GM18517 (cell line): ENCODE data around the gene CNDP2.

Experiments
- ATAC-seq: cut with Tn5 transposase; IDR thresholded peaks from one replicate; pipeline ENCODE4 v1.9.1; 2021; ENCODE audit warnings: mild to moderate bottlenecking, moderate library complexity; ENCODE audit not compliant: unreplicated experiment

Gene CNDP2

DNA sequence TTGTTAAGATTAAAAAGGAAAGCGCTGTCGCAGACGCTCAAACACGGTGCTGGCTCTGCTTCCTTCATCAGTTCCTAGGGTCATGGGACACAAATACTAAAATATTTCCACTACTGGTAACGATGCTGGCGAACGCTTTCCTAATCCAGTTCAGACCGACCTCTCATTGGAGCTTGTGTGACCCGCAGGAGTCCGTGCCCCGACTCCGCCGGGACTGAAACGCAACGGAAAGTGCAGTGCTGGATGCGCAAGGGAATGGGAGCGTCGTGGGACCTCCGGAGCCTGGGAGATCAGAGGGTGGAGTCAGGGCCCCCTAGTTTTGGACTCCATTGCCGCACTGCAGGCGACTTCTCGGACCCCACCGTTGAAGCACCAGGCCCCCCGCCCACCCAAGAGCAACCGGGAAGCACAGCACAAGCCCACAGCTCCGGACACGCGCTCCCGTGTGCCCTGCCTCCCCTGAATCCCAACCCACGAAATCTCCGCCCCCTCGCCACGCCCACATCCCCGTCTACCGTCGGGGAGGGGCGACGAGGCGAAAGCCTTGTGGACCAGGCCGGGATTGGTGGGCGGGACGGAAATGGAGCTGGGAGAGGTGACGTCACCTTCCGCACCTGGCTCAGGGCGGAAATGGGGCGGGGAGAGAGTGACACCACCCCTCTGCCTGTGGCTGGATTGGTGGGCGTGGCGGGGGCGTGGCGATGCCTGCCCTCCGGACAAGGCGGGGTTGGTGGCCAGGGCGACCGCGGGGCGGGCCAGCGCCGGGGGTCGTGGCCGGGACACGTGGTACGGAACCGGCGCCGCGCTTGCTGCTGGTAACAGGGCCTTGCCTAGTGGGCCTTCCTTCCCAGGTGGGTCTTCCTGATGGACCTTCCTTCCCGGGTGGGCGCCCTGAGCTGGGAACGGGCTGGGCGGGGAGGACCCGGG, at the start of gene CNDP2:
Gene CNDP2, plus strand, starts transcription at position 783 of the 927 bp plus-strand sequence. CDS start 3,611 bp downstream, outside the sequence.
- peak; percentile 62 for ATAC-seq

DNA sequence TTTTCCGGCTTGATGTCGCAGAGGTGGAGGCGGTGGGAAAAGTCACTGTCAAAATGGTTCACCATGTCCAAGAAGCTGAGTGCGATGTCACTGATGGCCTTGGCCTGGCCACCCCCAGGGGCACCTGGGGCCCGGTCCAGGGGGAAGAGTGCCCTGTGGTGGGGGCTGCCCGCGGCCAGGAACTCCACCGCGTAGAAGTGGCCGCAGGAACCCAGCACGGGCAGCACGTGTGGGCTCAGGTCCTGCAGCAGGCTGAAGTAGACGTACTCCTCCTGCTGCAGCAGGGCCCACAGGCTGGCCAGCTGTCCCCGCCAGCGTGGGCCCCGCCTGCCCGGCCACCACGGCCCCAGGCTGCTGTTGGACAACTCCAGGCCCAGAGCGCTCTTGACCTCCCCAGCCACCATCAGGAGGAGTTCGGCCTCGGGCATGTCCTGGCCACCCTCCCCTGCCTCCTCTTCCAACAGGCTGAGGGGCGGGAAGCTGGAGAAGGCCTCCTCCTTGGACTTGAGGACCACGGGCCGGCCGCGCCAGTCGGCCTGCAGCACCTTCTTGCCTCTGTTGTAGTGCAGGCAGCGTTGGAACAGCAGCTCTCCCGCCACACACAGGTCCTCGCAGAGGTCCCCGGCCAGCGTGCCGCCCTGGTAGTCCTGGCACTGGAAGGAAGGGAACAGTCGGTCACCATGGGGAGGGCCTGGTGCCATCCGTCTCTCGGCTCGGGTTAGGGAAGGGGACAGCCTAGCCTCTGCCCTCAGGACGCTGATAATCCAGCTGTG, 49.3 kb upstream of the CNDP2 start:
- no peak for ATAC-seq

DNA sequence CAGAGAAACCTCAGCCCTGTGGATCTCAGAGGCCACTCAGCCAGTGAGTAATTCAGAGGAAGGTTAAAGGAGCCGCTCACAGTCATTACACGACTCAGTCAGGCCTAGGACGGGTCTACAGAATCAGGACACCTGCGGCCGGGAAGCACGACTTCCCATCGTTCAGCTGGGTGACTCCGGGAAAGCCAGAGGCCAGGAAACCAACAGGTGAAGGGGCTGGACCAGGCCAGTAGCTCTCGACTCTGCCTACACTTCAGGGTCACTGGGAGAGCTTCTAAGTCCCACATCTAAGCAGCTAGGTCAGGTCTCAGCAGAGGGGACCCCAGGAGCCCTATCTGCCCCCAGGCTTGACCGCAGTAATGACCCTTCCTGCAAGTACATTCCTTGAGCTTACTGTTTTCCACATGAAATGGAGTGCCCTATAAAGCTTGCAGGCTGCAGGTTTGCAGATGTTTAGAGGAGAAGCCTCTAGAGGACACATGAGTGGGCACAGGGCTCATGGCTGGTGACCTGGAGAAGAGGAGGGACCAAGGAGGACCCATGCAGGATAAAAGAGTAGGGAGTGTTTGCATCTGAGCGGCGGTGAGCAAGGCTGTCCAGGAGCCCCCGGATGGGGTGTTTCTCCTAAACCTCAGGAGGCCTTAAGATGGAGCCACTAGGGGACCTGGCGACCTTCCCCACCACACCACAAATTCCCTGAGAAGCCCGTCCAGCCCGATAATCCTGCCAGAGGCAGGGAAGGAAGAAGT, 48.6 kb upstream of the CNDP2 start:
- ATAC-seq = no peak

DNA sequence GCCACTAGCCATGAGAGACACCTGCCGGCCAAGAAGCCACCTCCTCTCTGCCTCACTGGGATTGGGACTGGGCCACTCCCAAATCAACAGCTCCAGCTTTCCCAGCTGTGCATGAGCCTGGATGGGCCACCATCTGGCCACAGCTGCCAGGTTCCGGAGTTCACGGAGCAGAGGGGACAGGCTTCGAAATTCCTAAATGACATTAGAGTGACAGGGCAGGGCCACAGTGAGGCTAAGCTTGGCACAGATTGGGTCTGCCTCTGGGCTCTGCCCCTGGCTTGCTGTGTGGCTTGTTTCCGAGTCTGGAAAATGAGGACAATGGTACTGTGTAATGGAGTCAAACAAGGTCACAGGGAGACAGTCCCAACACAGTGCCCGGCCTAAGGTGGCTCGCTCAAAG, 45.5 kb upstream of the CNDP2 start:
- ATAC-seq = no peak

- no peak for ATAC-seq
Observed at GRCh38 chr18:74451148-74451547, 45.0 kb upstream of the CNDP2 start.

- ATAC-seq = no peak
Observed at GRCh38 chr18:74453016-74453566, 43.1 kb upstream of the CNDP2 start.

DNA sequence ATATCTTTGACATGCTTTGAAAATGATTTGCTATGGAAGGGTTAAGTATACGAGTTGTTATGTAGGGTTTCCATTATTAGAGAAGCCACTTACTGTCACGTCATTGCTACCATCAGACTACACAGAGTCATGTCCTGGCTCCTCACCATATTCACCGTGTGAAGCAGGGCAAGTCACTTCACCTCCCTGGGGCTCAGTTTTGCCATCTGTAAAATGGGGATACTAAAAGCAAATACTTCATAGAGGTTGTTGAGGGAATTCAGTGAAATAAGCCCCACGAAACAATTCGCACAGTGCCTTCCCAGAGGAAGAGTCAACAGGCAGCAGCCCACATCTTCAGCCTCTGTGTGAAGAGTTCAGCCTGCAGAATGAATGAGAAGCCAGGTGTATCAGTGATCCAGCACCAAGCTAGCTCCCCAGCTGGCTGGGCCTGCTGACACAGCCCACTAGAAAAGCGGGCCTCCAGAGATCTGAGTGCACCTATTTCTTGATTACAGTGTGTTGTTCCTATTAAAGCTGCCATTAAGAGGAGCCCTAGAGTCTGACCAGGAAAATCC, 42.4 kb upstream of the CNDP2 start:
- ATAC-seq = no peak

GRCh38 chr18:74454279-74454751, 41.8 kb upstream of the CNDP2 start:
- no peak for ATAC-seq

DNA sequence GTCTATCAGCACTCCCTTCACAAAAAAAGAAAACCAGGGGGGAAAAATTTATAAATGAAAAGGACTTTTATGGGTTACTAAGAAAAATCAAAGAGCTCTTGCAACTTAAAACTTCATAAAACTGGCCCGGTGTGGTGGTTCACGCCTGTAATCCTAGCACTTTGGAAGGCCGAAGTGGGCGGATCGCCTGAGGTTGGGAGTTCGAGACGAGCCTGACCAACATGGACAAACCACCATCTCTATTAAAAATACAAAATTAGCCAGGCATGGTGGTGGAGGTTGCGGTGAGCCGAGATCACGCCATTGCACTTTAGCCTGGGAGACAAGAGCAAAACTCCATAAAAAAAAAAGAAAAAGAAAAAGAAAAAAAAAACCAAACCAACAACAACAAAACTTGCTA, 40.8 kb upstream of the CNDP2 start:
- no peak for ATAC-seq

- no peak for ATAC-seq
Observed at GRCh38 chr18:74456017-74456348, 40.2 kb upstream of the CNDP2 start.

DNA sequence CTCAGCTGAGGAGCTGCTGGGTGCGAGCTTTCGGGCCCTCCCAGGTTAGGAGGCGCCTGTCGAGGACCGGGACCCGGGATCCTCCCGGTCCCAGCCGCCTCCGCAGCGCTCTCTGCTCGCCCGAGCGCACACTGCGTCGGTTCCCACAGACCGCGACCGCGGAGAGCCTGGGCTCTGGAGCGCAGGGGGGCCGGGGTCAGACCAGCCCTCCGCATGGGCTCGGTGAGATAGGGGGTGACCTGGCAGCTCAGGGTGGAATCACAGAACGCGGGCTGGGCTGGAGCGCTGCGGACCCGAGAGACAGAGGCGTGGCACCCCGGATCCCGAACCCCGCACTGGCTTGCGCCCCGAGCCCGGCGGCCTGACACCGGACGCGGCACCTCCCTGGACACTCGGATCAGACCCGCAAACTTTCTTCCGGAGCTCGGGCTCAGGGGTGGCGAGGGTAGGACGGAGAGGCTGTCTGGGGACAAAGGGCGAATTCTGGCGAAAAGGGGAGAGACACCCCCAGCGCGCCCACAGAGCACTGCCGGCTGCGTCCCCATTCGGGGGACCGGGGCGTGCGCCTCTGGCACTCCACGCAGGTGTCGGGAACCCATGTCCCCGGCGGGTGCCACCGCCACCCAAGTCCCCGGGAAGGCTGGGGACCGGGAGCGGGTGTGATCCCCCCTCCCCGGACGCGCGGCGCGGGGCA, 39.7 kb upstream of the CNDP2 start:
- no peak for ATAC-seq

- no peak for ATAC-seq
Observed at GRCh38 chr18:74457043-74457724, 39.0 kb upstream of the CNDP2 start, which contains the start of gene DIPK1C. Gene DIPK1C, minus strand, starts transcription at chr18:74457308. Its CDS starts 49 bp downstream, at chr18:74457259.

DNA sequence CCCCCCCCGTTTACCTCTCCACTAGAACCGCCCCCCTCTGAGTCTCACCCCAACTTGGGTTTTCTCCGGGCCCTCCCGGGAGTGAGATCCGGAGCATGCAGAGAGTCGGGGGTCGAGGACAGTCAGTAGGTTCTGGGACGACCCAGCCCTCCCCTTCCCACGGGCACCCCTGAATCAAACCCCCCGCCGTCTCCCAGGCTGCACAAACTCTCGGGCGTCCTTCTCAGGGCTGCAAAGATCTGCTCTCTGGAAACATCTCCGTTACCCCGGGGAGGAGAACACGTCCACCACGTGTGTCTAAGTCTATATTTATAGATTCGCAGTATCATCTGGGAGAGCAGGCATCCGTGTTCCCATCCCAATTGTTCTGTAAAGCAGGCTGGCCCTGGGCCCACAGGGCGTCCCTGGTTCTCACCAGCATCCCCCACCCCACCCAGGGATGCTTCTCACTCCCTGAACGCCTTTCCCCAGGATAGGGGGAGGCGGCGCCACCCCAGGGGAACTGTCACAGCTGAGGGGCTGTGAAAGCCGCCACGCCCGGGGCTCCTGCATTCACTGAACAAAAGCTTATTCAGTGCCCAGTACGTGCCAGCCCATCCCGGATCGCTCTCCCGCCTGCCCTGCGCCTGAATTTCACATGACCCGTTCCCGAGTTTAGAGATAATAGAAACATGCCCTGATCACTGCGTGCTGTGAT, 38.3 kb upstream of the CNDP2 start:
- ATAC-seq = no peak

DNA sequence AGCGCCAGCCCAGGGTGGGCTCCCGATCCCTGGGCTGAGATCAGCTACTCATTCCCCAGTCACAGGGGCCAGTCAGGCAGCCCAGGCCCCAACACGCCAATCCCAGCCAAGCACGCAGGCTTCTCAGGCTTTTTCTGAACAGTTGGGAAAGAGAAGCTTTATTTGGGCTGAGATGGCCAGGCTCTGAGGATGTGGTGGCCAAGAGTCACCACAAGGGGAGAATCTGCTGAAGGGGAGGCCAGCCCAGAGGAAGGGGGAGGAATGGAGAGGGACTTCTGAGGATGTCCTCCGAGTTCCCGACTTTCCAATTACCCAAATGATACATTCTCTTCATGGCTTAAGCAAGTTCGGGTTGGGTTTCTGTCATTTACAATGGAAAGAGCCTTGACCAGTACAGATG, 36.3 kb upstream of the CNDP2 start:
- ATAC-seq = no peak

DNA sequence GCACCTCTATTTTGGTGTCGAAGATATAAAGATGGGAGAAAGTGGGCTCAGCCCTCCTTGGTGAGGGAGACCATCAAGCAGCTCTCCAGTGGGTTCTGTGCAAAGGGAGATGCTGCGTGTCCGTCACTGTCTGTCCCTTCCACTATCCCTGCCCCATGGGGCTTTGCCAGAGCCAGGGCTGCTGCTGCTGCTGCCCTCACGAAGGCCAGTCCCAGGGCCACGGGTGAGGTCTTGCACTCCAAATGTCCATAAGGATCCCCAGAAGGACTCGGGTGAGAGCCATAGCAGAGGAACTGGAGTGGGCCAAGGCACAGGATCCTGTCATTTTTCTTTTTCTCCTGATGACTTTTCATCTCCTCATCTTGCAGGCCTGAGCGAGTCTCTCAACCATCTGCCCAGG, 35.3 kb upstream of the CNDP2 start:
- ATAC-seq = no peak

- ATAC-seq = no peak
Observed at GRCh38 chr18:74463254-74463653, 32.9 kb upstream of the CNDP2 start.

DNA sequence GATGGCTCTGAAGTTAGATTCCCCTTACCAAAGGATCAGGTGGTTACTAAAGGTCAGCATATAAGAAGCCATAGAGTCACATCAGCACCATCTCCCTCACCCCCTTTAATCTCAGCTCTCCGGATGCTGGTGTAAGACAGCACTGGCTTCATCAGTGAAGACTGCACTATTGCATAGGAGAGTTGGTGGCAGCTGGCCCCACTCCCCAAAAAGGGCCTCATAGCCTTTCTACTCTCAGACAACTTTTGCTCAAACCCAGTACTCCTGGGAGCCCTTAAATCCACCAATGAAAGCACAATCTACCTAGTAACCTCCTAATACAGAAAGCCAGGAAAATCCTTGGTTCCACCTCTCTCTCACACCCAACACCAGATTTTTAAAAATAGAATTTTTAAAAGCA, 32.2 kb upstream of the CNDP2 start:
- ATAC-seq = no peak

GRCh38 chr18:74465775-74466174, 30.4 kb upstream of the CNDP2 start:
- no peak for ATAC-seq

- no peak for ATAC-seq
Observed at GRCh38 chr18:74468547-74469061, 27.6 kb upstream of the CNDP2 start.
